GM21423 (cell line): ENCODE results near the gene HAS3.

Experiments
- ATAC-seq: cut with Tn5 transposase; IDR thresholded peaks from one replicate; pipeline ENCODE4 v1.9.1; 2021; ENCODE audit warnings: mild to moderate bottlenecking, moderate library complexity; ENCODE audit not compliant: unreplicated experiment

The HAS3 gene

DNA sequence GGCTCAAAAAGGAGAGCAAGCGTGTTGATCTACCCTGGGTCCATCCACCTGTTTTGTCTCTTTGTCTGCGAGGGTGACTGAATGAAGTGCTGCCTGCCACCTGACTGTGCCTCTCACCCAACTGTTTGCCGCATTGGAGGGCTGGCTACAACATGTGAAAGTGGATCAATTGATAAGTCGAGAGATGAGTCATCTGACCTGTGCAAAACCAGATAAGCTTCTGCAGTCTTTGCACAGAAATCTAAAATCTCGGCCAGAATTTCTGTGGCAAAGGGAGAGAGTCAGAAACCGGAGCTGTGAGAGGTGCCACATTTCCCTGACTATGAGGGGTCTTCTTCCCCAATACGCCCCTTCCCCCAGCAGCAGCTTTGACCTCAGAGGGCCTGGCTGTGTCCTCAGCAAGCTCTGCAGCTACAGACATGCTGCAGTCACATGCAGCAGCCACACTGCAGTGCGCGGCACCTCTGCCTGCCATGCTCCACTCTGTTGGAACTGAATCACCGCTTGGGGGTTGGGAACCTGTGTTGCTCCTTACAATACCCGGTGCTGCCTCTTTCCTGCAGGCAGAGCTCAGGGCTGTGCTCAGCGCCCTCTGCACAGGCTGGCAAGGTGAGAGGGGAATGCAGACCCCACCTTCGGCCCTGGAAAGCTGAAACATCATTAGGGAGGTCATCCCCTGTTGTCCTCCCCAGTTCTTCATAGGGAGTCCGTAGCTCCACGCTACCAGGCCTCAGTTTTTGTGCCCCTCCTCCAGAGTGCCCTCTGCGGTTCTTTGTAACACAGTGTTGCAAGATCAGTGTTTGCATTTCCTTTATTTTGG is 16.2 kb upstream of the HAS3 start:
- ATAC-seq: no peak

DNA sequence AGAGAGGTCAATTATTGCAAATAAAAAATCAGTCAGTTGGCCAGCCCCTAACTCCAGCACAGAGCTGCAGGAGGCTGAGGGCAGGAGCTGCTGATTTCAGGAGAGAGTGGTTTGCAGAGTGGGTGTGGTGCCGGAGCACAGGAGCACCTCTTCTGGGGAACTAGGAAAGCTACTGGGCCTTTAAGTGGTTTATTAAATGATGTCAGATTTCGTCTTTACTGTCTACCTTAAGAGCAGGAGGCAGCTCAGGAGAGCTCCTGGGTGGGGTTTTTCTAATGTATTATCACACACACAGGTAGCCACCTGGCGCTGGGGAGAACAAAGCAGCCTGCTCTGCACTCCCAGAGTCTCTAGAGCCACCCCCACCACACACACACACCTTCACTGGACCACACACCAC is 11.5 kb upstream of the HAS3 start:
- no peak for ATAC-seq

DNA sequence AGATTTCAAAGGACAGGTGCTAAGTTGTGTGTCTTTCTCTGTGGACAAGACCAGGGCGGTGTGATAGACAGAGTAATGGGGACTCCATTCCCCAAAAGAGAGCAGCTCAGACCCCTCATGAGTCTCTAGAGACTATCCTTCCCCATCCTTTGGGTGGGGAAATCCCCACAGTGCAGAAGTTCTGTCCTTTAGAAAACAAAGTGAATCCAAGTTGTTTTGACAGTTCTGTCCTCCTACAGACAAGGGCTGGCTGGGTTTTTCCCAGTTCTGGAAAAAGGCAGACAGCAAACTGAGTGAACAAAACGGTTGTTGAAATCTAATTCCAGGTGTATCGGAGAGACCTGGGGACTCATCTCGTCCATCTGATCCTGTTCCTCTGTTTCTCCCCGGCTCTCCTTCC is 11.0 kb upstream of the HAS3 start:
- no peak for ATAC-seq

DNA sequence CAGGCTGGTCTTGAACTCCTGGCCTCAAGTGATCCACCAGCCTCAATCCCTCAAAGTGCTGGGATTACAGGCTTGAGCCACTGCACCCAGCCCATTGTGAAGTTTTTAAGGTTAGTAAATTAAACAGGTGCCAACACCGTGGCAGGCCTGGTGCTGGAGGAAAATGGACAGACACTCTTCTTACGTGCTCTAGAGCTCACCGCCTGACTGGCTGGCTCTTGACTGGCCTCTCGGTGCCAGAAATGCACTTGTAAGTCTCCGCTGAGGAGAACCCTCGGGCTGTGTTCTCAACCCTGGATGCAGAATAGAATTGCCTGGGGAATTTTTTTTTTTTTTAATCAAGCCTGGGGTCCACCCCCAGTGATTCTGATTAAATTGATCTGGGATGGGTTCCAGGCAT is 10.3 kb upstream of the HAS3 start:
- no peak for ATAC-seq

DNA sequence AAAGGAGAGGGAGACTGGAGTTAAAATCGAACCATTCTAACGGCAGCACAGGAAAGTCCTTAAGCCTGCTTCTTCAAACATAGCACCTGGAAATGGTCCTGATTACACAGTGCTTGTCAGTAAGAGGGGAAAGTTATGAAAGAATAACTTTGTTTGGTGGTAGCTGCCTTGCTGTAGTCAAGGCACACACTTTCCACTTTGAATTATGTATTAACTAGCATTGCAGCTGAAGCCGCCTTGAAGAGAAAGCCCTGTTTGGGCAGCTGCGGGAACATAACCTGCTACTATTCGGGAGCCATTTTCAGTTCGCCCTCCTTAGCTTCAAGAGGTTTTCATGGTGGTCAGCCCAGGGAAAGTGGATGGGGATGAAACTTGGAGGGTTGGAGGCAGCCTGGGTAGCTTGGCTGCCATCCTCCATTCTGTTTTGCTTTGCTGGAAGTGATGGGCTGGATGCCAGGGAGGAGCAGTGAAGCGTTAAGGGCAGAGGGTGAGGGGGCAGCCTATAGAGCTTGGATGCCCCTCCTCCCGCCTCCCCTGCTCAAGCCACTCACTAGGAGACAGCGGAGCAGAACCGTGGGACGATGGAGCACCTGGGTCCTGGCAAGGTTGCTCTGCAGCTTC is 5.3 kb upstream of the HAS3 start:
- ATAC-seq: no peak

DNA sequence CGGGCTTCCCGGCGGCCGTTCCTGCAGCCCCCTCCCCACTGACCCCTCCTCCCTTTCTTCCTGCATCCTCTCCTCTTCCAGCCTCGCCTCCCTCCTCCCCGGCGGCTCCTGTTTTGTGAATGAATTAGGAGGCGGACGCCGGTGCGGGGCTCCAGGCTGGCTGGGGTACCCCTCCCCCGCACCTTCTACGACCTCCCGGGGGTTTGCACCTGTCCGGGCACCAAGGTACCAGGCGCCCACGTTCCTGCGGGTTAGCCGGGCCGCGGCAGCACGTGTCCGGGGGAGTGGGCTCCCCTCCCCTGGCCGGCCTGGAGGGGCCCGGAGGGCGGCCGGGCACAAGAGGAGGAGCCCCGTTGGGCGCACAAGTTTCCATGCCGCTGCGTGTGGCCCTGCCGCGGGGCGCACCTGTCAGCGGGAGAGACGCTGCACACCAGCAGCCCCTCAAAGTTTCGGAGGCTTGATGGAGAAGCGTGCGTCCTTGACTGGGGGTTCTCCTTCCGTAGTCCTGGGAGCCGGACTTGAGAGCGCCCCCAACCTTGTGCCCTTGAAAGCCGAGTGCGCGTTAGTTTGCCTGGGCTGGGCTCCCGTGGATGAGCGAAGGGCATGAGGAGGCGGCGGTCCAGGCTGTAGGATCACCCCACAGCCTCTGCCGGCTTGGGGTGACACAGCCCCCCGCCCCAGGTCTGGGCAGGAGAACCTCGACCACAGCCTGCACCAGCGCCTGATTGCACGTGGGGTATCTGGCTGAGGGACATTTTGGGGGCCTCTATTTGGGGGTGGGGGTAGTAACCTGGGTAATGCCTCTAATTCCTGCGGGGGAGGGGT is 1.2 kb downstream of the HAS3 start:
- ATAC-seq: no peak

GRCh38 chr16:69107316-69107962 is 2.0 kb downstream of the HAS3 start:
- no peak for ATAC-seq

DNA sequence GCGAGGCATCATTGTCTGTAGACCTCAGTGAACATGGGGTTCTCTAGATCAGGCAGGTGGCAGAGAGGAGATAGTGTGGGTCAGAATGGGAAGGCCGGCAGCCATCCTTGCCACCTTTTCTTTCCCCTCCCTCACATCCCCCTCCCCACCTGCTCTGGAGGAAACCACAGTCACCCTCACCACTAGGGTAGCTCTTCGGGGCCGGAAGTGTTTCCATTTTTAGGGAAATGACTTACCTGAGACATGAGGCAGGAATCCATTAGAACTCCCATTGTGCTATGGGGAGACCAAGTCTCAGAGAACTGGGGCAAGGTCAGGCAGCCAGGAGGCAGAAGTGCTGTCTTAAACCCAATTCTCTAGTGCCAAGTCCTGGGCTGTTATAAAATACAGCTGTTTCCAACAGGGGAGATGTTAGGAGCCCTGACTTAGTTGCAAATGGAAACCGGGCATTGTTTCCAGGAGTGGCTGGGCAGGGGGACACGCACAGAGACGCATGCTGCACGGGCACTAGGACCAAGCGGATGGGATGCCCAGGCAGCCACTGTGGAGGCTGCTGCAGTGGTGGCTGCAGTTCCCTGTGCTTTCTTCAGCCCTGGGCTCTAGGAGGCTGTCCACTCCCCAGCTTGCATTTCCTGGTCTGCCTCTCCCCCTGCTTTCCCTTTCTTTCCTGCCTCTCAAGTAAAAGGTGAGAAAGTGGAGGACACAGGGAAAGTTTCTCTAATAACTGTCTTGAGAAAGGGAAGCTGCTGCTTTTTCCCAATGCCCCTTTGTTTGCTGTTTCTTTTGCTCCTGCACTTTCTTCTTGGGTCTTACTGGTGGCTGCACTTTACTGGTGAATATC is 2.8 kb downstream of the HAS3 start:
- no peak for ATAC-seq

- no peak for ATAC-seq
These were observed 3.4 kb downstream of the HAS3 start for GRCh38 chr16:69108905-69109252.

GRCh38 chr16:69109486-69110270 is 4.2 kb downstream of the HAS3 start:
- no peak for ATAC-seq

GRCh38 chr16:69110406-69110805 is 5.0 kb downstream of the HAS3 start:
- ATAC-seq: no peak

DNA sequence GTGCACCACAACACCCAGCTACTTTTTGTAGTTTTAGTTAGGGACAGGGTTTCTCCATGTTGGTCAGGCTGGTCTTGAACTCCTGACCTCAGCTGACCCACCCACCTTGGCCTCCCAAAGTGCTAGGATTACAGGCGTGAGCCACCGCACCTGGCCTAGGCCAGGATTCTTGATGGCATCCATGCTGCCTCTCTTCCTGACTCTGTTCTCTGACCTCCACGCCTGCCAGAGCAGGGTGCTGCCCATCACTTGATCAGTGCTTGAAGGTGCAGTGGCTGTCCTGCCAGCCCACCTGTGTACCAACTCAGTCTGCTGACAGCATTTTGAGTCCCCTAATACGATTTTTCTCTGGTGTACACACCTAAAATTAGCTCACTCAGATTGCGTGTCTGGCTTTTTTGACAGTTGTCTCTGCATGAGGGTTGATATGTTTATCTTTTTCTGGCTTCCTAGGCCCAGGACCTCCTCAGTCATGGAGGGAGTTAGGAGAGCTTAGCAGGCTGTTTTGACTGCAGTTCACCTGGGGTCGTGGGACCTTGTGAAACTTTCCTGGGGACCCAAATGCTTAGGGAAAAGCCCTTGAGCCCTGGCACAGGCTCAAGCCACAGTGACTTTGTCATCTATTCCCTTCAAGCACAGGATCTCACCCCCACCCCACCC is 5.9 kb downstream of the HAS3 start:
- ATAC-seq: no peak

GRCh38 chr16:69111876-69112230 is 6.4 kb downstream of the HAS3 start:
- ATAC-seq: no peak

DNA sequence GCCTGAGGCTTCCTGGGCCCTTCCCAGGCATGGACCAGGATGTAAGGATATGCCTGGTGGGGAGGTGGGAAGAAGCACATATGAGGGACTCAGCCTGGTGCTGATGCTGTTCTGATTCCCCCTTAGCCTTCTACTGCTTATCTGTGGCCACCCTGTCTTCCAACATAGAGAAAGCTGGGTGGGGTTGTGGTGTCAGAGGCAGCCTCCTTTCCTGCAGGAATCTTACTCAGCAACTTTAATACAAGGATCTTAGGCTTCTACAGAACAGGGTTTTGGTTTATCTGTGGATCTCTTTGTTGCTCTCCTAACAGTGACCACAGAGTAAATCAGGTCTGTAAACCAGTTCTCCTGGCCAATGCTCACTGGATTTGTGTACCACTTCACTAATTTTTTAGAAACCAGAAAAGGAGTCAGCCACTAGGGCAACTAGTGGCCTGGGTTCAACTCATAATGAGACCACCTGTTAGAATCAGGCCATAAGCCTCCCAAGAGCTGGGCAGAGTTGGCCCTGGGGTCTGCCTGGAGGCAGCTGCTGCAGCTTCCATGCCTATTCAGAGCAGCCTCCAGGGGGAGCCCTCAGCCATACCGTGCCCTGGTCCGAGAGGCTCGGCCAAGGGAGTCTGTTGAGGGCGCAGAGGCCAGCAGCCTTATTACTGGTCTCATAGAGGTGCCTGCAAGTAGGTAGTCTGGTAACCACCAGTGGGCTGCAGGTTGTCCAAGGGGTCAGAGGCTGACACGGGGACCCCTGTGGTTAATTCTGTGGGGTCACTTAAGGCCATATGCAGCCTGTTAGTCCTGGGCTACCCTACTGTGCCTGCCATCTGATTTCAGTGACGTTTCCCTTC is 7.1 kb downstream of the HAS3 start:
- ATAC-seq: no peak

DNA sequence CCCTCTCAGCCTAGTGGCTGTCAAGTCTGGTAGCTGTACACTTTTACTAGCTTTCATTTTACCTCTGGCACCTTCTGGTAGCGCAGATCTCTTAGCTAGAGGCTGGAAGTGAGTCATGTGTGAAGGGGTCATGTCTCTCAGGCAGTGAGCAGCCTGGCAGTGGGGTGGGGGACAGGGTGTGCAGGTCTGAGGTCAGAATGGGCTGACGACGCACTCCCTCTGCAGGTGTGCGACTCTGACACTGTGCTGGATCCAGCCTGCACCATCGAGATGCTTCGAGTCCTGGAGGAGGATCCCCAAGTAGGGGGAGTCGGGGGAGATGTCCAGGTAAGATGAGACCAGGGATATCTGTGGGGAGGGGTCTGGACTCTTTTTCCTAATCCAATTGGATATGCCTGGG is 7.8 kb downstream of the HAS3 start:
- ATAC-seq: no peak

- no peak for ATAC-seq
These were observed 9.0 kb downstream of the HAS3 start for GRCh38 chr16:69114346-69114975.

GRCh38 chr16:69114976-69115355 is 9.5 kb downstream of the HAS3 start:
- no peak for ATAC-seq

DNA sequence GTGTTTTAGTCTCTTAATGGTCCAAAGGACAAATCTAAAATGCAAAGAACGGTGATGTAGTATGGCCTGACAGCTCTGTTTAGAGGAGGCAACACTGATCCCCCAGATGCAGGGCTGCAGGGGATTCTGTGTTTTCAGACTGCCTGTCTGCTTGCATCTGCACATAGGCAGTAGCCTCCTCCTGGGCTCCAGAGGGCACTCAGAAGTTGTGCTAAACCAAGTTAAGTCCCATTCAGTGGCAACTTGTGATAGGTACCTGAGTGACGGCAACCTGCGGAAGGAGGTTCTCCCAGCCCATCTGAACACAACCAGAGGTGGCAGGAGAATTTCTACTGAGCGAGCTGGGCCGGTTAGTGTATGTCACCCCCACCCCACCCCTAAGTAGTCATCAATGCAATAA is 9.9 kb downstream of the HAS3 start:
- ATAC-seq: no peak
